Measurements from ENCODE around the gene SHOC2. TPM values are rescaled to one million over a fixed set of nuclear protein-coding genes. Genes with fewer than 3 reads are reported as not detected.
A peak's percentile ranks its signal among the peaks of the same experiment; 100 is the strongest.

SHOC2 gene
- total and polyA plus RNA-seq, 2 experiments from 2014 or later: 64.6 to 67.7 TPM

DNA sequence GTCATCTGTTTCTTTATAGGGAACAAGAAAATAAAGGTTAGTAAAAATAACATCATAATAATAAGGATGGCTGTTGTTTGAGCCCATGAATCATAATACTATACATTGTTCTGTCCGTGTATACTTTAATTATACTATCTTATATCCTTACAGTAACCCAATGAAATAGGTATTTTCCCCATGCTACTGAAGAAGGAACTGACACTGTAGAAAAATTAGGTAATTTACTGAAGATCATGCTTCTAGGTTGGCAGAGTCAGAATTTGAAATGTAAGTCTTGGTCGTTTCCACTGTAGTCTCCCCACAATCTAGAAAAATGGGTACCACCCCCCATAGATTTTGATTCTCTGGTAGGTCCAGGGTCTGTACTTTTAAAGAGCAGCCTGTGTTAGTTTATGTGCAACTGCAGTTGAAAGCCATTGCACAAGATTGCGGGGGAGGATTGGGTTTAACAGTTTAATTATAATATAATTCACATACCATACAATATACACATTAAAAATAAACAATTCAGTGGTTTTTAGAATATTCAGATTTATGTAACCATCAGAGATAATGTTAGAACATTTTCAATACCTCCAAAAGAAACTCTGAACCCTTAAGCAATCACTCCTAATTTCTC is 47.7 kb downstream of the SHOC2 start:
- Histone ChIP-seq H3K79me2 (ENCODE audit: insufficient read depth) (peaks cover 100% of the 10 kb centered on the region), H2AFZ (no peak overlapping the region), H3F3A (ENCODE audit: insufficient read depth) (0 out of 2 replicates have a peak, but pooled peaks cover 3% of the 10 kb centered on the region), H3K9me3 (ENCODE audit: low read depth) (no peaks in the 10 kb centered on the region), H3K4me3 (no peak overlapping the region), H3K27ac (no peak overlapping the region), H3K4me1 (ENCODE audit: insufficient read depth) (peaks cover 25% of the 10 kb centered on the region), H3K9me2 (ENCODE audit: insufficient read depth) (no peaks in the 10 kb centered on the region), H3K4me2 (ENCODE audit: unreplicated experiment) (no peak overlapping the region), H3K27me3 (replicated peaks; ENCODE audit: insufficient read depth) (no peaks in the 10 kb centered on the region), H3K36me3 (ENCODE audit: low read depth) (no peaks in the 10 kb centered on the region; the same call in 1 of the 2 replicates), H4K20me1 (ENCODE audit: insufficient read depth) (peaks cover 24% of the 10 kb centered on the region), H3K9ac (no peak overlapping the region)
- in situ Hi-C loops (cut with MboI): no loop called here
- peak; percentile 19 for DNase-seq
- 57% methylated on average over 3 of the region's 3 CpGs for WGBS, 2 experiments (ENCODE audit: low coverage in 1 of 2, low lambda C conversion rate in 2 of 2, missing lambda C conversion rate in 2 of 2)
- TF ChIP-seq EZH2phosphoT487 (IDR thresholded peaks at IDR 0.05; ENCODE audit: insufficient read depth, low read depth): no peak
- no peak for TF ChIP-seq EZH2 (IDR thresholded peaks at IDR 0.05; ENCODE audit: insufficient read depth, poor library complexity, severe bottlenecking)

DNA sequence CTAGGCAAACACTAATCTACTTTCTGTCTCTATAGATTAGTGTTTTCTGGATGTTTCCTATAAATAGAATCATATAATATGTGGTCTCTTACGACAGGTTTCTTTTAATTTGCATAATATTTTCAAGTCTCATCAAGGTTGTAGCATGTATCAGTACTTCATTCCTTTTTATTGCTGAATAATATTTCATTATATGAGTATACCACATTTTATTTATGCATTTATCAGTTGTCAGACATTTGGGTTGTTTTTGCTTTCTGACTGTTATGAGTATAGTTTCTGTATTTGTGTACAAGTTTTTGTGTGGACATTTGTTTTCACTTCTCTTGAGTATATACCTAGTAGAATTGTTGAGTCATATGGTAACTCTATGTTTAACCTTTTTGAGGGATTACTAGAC is 48.2 kb downstream of the SHOC2 start:
- Histone ChIP-seq H3K4me2 (ENCODE audit: unreplicated experiment) (no peak overlapping the region), H3K27ac (no peak overlapping the region), H3K9ac (no peak overlapping the region), H3K27me3 (replicated peaks; ENCODE audit: insufficient read depth) (no peaks in the 10 kb centered on the region), H3K9me3 (ENCODE audit: low read depth) (no peaks in the 10 kb centered on the region), H4K20me1 (ENCODE audit: insufficient read depth) (peaks cover 21% of the 10 kb centered on the region), H3F3A (ENCODE audit: insufficient read depth) (0 out of 2 replicates have a peak, but pooled peaks cover 3% of the 10 kb centered on the region), H2AFZ (no peak overlapping the region), H3K9me2 (ENCODE audit: insufficient read depth) (no peaks in the 10 kb centered on the region), H3K4me3 (no peak overlapping the region), H3K36me3 (ENCODE audit: low read depth) (no peaks in the 10 kb centered on the region; the same call in 1 of the 2 replicates), H3K79me2 (ENCODE audit: insufficient read depth) (peaks cover 100% of the 10 kb centered on the region), H3K4me1 (ENCODE audit: insufficient read depth) (peaks cover 25% of the 10 kb centered on the region)
- WGBS, 2 experiments (ENCODE audit: low coverage in 1 of 2, low lambda C conversion rate in 2 of 2, missing lambda C conversion rate in 2 of 2): 0% methylated on average over 1 of the region's 1 CpG
- no peak for TF ChIP-seq EZH2 (IDR thresholded peaks at IDR 0.05; ENCODE audit: insufficient read depth, poor library complexity, severe bottlenecking)
- no peak for TF ChIP-seq EZH2phosphoT487 (IDR thresholded peaks at IDR 0.05; ENCODE audit: insufficient read depth, low read depth)
- in situ Hi-C loops (cut with MboI): no loop called here
- DNase-seq: no peak

DNA sequence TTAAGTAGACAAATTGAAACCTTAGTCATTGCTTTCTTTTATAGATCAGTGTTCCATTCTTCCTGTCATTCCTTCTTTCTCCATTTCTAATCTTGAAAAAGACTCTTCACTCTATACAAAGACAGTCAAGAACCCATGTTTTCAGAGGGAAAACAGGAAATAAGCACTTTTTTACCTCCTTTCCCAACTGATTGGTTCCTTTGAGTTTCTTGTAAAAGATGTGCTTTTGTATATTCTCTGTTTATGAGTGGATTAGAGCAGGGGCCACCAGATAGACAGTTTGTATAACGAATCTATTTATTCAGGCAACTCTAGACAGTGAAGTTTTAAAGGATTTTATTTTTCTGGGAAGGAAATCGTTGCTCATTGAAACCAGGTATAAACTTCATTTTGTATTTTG is 49.8 kb downstream of the SHOC2 start:
- 0 out of 2 replicates have a peak, but pooled peaks cover 3% of the 10 kb centered on the region for H3F3A ChIP-seq (ENCODE audit: insufficient read depth)
- H3K9me3 ChIP-seq (ENCODE audit: low read depth): no peaks in the 10 kb centered on the region
- no peaks in the 10 kb centered on the region for H3K27me3 ChIP-seq (replicated peaks; ENCODE audit: insufficient read depth)
- in situ Hi-C loops (cut with MboI): no loop called here
- DNase-seq: no peak
- H4K20me1 ChIP-seq (ENCODE audit: insufficient read depth): peaks cover 20% of the 10 kb centered on the region; the same call in 1 of the 2 replicates
- H2AFZ ChIP-seq: no peak overlapping the region
- H3K4me3 ChIP-seq: no peak overlapping the region
- WGBS, 2 experiments (ENCODE audit: low coverage in 1 of 2, low lambda C conversion rate in 2 of 2, missing lambda C conversion rate in 2 of 2): 98% methylated on average over 2 of the region's 2 CpGs
- no peaks in the 10 kb centered on the region for H3K9me2 ChIP-seq (ENCODE audit: insufficient read depth)
- H3K79me2 ChIP-seq (ENCODE audit: insufficient read depth): peaks cover 100% of the 10 kb centered on the region
- H3K36me3 ChIP-seq (ENCODE audit: low read depth): no peaks in the 10 kb centered on the region; the same call in 1 of the 2 replicates
- peaks cover 25% of the 10 kb centered on the region for H3K4me1 ChIP-seq (ENCODE audit: insufficient read depth)
- H3K27ac ChIP-seq: no peak overlapping the region
- H3K4me2 ChIP-seq (ENCODE audit: unreplicated experiment): no peak overlapping the region
- no peak overlapping the region for H3K9ac ChIP-seq
- TF ChIP-seq EZH2phosphoT487 (IDR thresholded peaks at IDR 0.05; ENCODE audit: insufficient read depth, low read depth) (no peak), EZH2 (IDR thresholded peaks at IDR 0.05; ENCODE audit: insufficient read depth, poor library complexity, severe bottlenecking) (no peak)

DNA sequence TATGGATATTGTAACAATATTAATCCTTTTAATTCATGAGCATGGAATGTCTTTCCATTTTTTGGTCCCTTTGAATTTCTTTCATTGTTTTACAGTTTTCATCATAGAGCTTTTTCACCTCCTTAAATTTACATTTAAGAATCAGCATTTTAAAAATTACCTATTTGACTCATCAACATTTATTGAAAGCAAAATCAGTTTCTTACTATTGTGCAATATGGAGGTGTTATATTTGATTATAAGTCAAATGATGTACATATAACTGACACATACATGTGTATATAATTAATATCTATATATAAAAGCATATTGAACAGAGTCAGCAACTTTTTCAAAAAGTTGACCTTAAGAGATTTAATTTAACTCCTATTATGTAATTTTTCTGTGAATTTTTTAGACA is 52.2 kb downstream of the SHOC2 start:
- H3K4me2 ChIP-seq (ENCODE audit: unreplicated experiment): no peak overlapping the region
- no peak for DNase-seq
- no peaks in the 10 kb centered on the region for H3K9me2 ChIP-seq (ENCODE audit: insufficient read depth)
- H2AFZ ChIP-seq: no peak overlapping the region
- no peak overlapping the region for H3K27ac ChIP-seq
- H3K9ac ChIP-seq: no peak overlapping the region
- no peak overlapping the region for H3K4me3 ChIP-seq
- TF ChIP-seq EZH2 (IDR thresholded peaks at IDR 0.05; ENCODE audit: insufficient read depth, poor library complexity, severe bottlenecking) (no peak), EZH2phosphoT487 (IDR thresholded peaks at IDR 0.05; ENCODE audit: insufficient read depth, low read depth) (no peak)
- peaks cover 14% of the 10 kb centered on the region; the same call in 1 of the 2 replicates for H4K20me1 ChIP-seq (ENCODE audit: insufficient read depth)
- peaks cover 13% of the 10 kb centered on the region for H3K4me1 ChIP-seq (ENCODE audit: insufficient read depth)
- H3K79me2 ChIP-seq (ENCODE audit: insufficient read depth): peaks cover 100% of the 10 kb centered on the region
- in situ Hi-C loops (cut with MboI): no loop called here
- no peaks in the 10 kb centered on the region for H3K9me3 ChIP-seq (ENCODE audit: low read depth)
- no peaks in the 10 kb centered on the region; the same call in 1 of the 2 replicates for H3K36me3 ChIP-seq (ENCODE audit: low read depth)
- 0 out of 2 replicates have a peak, but pooled peaks cover 3% of the 10 kb centered on the region for H3F3A ChIP-seq (ENCODE audit: insufficient read depth)
- H3K27me3 ChIP-seq (replicated peaks; ENCODE audit: insufficient read depth): no peaks in the 10 kb centered on the region

All from GM23248 (cell line).